Neural cell (in vitro differentiated cells): Measurements from ENCODE around the gene PRORP. TPM values are rescaled to one million over a fixed set of nuclear protein-coding genes. Genes with fewer than 3 reads are reported as not detected.

Experiments used
- H2AFZ ChIP-seq: fragments of 200-600, 300-800 bp; sonication (generic), shearing (Covaris generic); 2 replicates; pipeline ENCODE4 v1.6.0; 2014; ENCODE audit warnings: low read depth, mild to moderate bottlenecking, antibody characterized with exemption, low read length, moderate library complexity
- H3F3A ChIP-seq: fragments of 200-600 bp; shearing (Covaris generic); 2 replicates; pipeline ENCODE4 v1.6.1; 2016; ENCODE audit warnings: mild to moderate bottlenecking, moderate library complexity, mixed read lengths, antibody characterized with exemption, low read length; ENCODE audit not compliant: insufficient read depth, poor library complexity, severe bottlenecking
- H3K27ac ChIP-seq: fragments of 200-600, 300-800 bp; sonication (generic), shearing (Covaris generic); 2 replicates; pipeline ENCODE4 v1.5.1; 2014; ENCODE audit warnings: mild to moderate bottlenecking, low read length, moderate library complexity
- H3K27me3 ChIP-seq: fragments of 300-800, 200-600 bp; sonication (generic), shearing (Covaris generic); 2 replicates; pipeline ENCODE4 v1.6.0; 2014; ENCODE audit warnings: mild to moderate bottlenecking, low read depth, low read length, moderate library complexity; ENCODE audit not compliant: insufficient read depth
- H3K36me3 ChIP-seq: fragments of 300-800, 200-600 bp; sonication (generic), shearing (Covaris generic); 2 replicates; pipeline ENCODE4 v1.5.1; 2014; ENCODE audit warnings: mild to moderate bottlenecking, antibody characterized with exemption, low read length, moderate library complexity; ENCODE audit not compliant: insufficient read depth
- H3K4me2 ChIP-seq: fragments of 300-800, 200-600 bp; sonication (generic), shearing (Covaris generic); 2 replicates; pipeline ENCODE4 v1.6.0; 2014; ENCODE audit warnings: mild to moderate bottlenecking, low read length
- H3K4me3 ChIP-seq: fragments of 300-800, 200-600 bp; sonication (generic), shearing (Covaris generic); 2 replicates; pipeline ENCODE4 v1.5.1; 2014; ENCODE audit warnings: mild to moderate bottlenecking, low read length, moderate library complexity
- H3K79me2 ChIP-seq: fragments of 200-600 bp; shearing (Covaris generic); replicated peaks from 2 replicates; pipeline ENCODE4 v1.6.0; 2014; ENCODE audit warnings: mild to moderate bottlenecking, low read length, moderate library complexity; ENCODE audit not compliant: insufficient read depth
- H3K9ac ChIP-seq: fragments of 300-800, 200-600 bp; sonication (generic), shearing (Covaris generic); 2 replicates; pipeline ENCODE4 v1.6.1; 2016; ENCODE audit warnings: mild to moderate bottlenecking, low read length, mixed read lengths
- H3K9me2 ChIP-seq: fragments of 200-600 bp; shearing (Covaris generic); 2 replicates; pipeline ENCODE4 v1.6.1; 2016; ENCODE audit warnings: mild to moderate bottlenecking, low read length, mixed read lengths; ENCODE audit not compliant: insufficient read depth
- H3K9me3 ChIP-seq: fragments of 200-600, 300-800 bp; sonication (generic), shearing (Covaris generic); 2 replicates; pipeline ENCODE4 v1.6.1; 2016; ENCODE audit warnings: mild to moderate bottlenecking, mixed run types, low read length, moderate library complexity, mixed read lengths
- H4K20me1 ChIP-seq: fragments of 200-600 bp; shearing (Covaris generic); 2 replicates; pipeline ENCODE4 v1.6.1; 2016; ENCODE audit warnings: mild to moderate bottlenecking, mixed run types; ENCODE audit not compliant: insufficient read depth
- CTCF ChIP-seq: fragments of 450-650 bp; IDR thresholded peaks from 2 replicates; pipeline ENCODE4 v1.5.1; 2014; ENCODE audit warnings: antibody characterized with exemption, mild to moderate bottlenecking, moderate library complexity; ENCODE audit not compliant: poor library complexity, severe bottlenecking
- EP300 ChIP-seq: fragments of 450-650 bp; conservative IDR thresholded peaks from 2 replicates; pipeline ENCODE4 v1.6.1; 2014; ENCODE audit warnings: antibody characterized with exemption, mild to moderate bottlenecking, moderate library complexity; ENCODE audit not compliant: poor library complexity, severe bottlenecking
- EZH2 ChIP-seq: fragments of 200-600, 300-800 bp; shearing (Covaris generic), sonication (generic); IDR thresholded peaks from 2 replicates; pipeline ENCODE4 v1.6.1; 2014; ENCODE audit warnings: antibody characterized with exemption, low read length, borderline replicate concordance, mild to moderate bottlenecking; ENCODE audit not compliant: insufficient read depth, poor library complexity, severe bottlenecking
- MXI1 ChIP-seq: fragments of 450-650 bp; conservative IDR thresholded peaks from 2 replicates; pipeline ENCODE4 v1.6.1; 2014; ENCODE audit warnings: antibody characterized with exemption, mild to moderate bottlenecking; ENCODE audit not compliant: poor library complexity, severe bottlenecking
- POLR2AphosphoS5 ChIP-seq: IDR thresholded peaks from 2 replicates; pipeline ENCODE4 v1.6.1; 2012
- RAD21 ChIP-seq: fragments of 450-650 bp; conservative IDR thresholded peaks from 2 replicates; pipeline ENCODE4 v1.6.1; 2014; ENCODE audit warnings: antibody characterized with exemption, mild to moderate bottlenecking, moderate library complexity
- REST ChIP-seq: IDR thresholded peaks from 2 replicates; pipeline ENCODE4 v1.6.1; 2012; ENCODE audit warnings: borderline replicate concordance
- SMC3 ChIP-seq: fragments of 450-650 bp; conservative IDR thresholded peaks from 2 replicates; pipeline ENCODE4 v1.6.1; 2014; ENCODE audit warnings: antibody characterized with exemption, mild to moderate bottlenecking, moderate library complexity; ENCODE audit not compliant: poor library complexity
- TAF1 ChIP-seq: IDR thresholded peaks from 2 replicates; pipeline ENCODE4 v1.6.1; 2012; ENCODE audit warnings: low read depth
- polyA plus RNA-seq: library from polyadenylated mRNA; depleted of rRNA; stranded (reverse); fragments of >200 nt; gene quantifications from 2 replicates; pipeline ENCODE4 v1.2.3, GENCODE V29; 2014

Gene PRORP
- polyA plus RNA-seq, 1 donor from 2014 or later, result 35.4 TPM

- Histone ChIP-seq H3K9me3 (no peaks in the 10 kb centered on the region), H4K20me1 (no peaks in the 10 kb centered on the region), H3F3A (no peaks in the 10 kb centered on the region), H3K27me3 (no peaks in the 10 kb centered on the region), H3K9ac (no peak overlapping the region), H3K4me2 (no peak overlapping the region), H3K4me3 (no peak overlapping the region), H3K79me2 (no peaks in the 10 kb centered on the region), H3K36me3 (no peaks in the 10 kb centered on the region), H2AFZ (no peak overlapping the region), H3K9me2 (no peaks in the 10 kb centered on the region), H3K27ac (no peak overlapping the region)
- TF ChIP-seq CTCF, result no peak
- TF ChIP-seq EZH2, result no peak
- TF ChIP-seq MXI1, result no peak
- TF ChIP-seq POLR2AphosphoS5, result no peak
- TF ChIP-seq REST, result no peak
- TF ChIP-seq RAD21, result no peak
- TF ChIP-seq TAF1, result no peak
- TF ChIP-seq EP300, result no peak
- TF ChIP-seq SMC3, result no peak
Measured at GRCh38 chr14:35159742-35160409, 37.5 kb downstream of the PRORP start.

- TF ChIP-seq CTCF (no peak), POLR2AphosphoS5 (no peak), REST (no peak), SMC3 (no peak), RAD21 (no peak), EZH2 (no peak), EP300 (no peak), TAF1 (no peak), MXI1 (no peak)
- H3K9me3 ChIP-seq, result no peaks in the 10 kb centered on the region
- no peak overlapping the region for H3K4me2 ChIP-seq
- H3K36me3 ChIP-seq, result no peaks in the 10 kb centered on the region
- no peak overlapping the region for H3K27ac ChIP-seq
- no peaks in the 10 kb centered on the region for H3K9me2 ChIP-seq
- H3K4me3 ChIP-seq, result no peak overlapping the region
- no peaks in the 10 kb centered on the region for H4K20me1 ChIP-seq
- H3K27me3 ChIP-seq, result no peaks in the 10 kb centered on the region
- no peak overlapping the region for H3K9ac ChIP-seq
- H3F3A ChIP-seq, result no peaks in the 10 kb centered on the region
- H3K79me2 ChIP-seq, result no peaks in the 10 kb centered on the region
- no peak overlapping the region for H2AFZ ChIP-seq
Measured at GRCh38 chr14:35161231-35161630, 38.9 kb downstream of the PRORP start.
